Right lung (tissue), 5 donors: ENCODE measurements around the gene EEFSEC. TPM values are rescaled to one million over a fixed set of nuclear protein-coding genes. Genes with fewer than 3 reads are reported as not detected.

Source experiments
- DNase-seq, 2 donors: peaks; one replicate each; pipeline ENCODE4 v3.0.0-alpha.2; 2013
- polyA plus RNA-seq, 5 donors: library from polyadenylated mRNA; unstranded; fragments of 120-200 nt; gene quantifications; one replicate each; pipeline versions ENCODE4 v1.2.1 to v1.2.3, GENCODE V29; 2013; ENCODE audit warnings: inconsistent platforms in 1 of 5, low replicate concordance in 1 of 5; ENCODE audit not compliant: insufficient read length in 5 of 5, insufficient read depth in 1 of 5

EEFSEC gene
- polyA plus RNA-seq, 5 donors, result 17.5 to 28.6 (median 18.8) TPM

- DNase-seq, result no peak
Measured at GRCh38 chr3:128409624-128410581, 256.6 kb downstream of the EEFSEC start.

- DNase-seq, result no peak
Measured at GRCh38 chr3:128410669-128411573, 257.6 kb downstream of the EEFSEC start.

- no peak for DNase-seq
Measured at GRCh38 chr3:128411574-128412064, 258.3 kb downstream of the EEFSEC start.

- no peak for DNase-seq
Measured at GRCh38 chr3:128412180-128413002, 259.1 kb downstream of the EEFSEC start.

GRCh38 chr3:128413003-128413370, 259.7 kb downstream of the EEFSEC start:
- no peak for DNase-seq

GRCh38 chr3:128413413-128414205, 260.3 kb downstream of the EEFSEC start:
- no peak for DNase-seq

GRCh38 chr3:128415200-128415772, 262.0 kb downstream of the EEFSEC start:
- no peak for DNase-seq

GRCh38 chr3:128415773-128416577, 262.7 kb downstream of the EEFSEC start:
- DNase-seq, result no peak

GRCh38 chr3:128416578-128417211, 263.4 kb downstream of the EEFSEC start:
- no peak for DNase-seq

- no peak for DNase-seq
Measured at GRCh38 chr3:128418900-128419299, 265.6 kb downstream of the EEFSEC start.

- no peak for DNase-seq
Measured at GRCh38 chr3:128419311-128419710, 266.0 kb downstream of the EEFSEC start.

- no peak for DNase-seq
Measured at GRCh38 chr3:128420289-128420688, 267.0 kb downstream of the EEFSEC start.

- no peak for DNase-seq
Measured at GRCh38 chr3:128420720-128421438, 267.6 kb downstream of the EEFSEC start.

GRCh38 chr3:128421439-128421836, 268.2 kb downstream of the EEFSEC start:
- DNase-seq, result no peak

- no peak for DNase-seq
Measured at GRCh38 chr3:128421966-128422365, 268.7 kb downstream of the EEFSEC start.

- no peak for DNase-seq
Measured at GRCh38 chr3:128422762-128423524, 269.7 kb downstream of the EEFSEC start.

GRCh38 chr3:128423525-128424147, 270.4 kb downstream of the EEFSEC start:
- no peak for DNase-seq
